Uterus (tissue), 4 donors: Measurements from ENCODE around the gene SRBD1. TPM values are rescaled to one million over a fixed set of nuclear protein-coding genes. Genes with fewer than 3 reads are reported as not detected.

Source experiments
- DNase-seq, 2 donors: peaks; one replicate each; pipeline ENCODE4 v3.0.0-alpha.2; 2019 to 2020
- H3K27ac ChIP-seq, 2 donors: fragments of 200-600 bp; sonication (generic); 1 replicate in 1 of 2; 2 replicates in 1 of 2; pipeline ENCODE4 v1.5.1; 2016 to 2018
- H3K27me3 ChIP-seq, 2 donors: fragments of 200-600 bp; sonication (generic); one replicate each; pipeline ENCODE4 v1.5.1; 2018 to 2019; ENCODE audit warnings: control low read depth in 1 of 2
- H3K36me3 ChIP-seq, 2 donors: fragments of 200-600 bp; sonication (generic); one replicate each; pipeline ENCODE4 v1.5.1; 2019; ENCODE audit warnings: control low read depth in 1 of 2
- H3K4me1 ChIP-seq, 2 donors: fragments of 200-600 bp; sonication (generic); one replicate each; pipeline ENCODE4 v1.5.1; 2018 to 2019; ENCODE audit warnings: control low read depth in 1 of 2
- H3K4me3 ChIP-seq, 2 donors: fragments of 200-600 bp; sonication (generic); 1 replicate in 1 of 2; 2 replicates in 1 of 2; pipeline ENCODE4 v1.5.1; 2018 to 2019; ENCODE audit warnings: mild to moderate bottlenecking in 1 of 2
- H3K9me3 ChIP-seq, 2 donors: fragments of 200-600 bp; sonication (generic); one replicate each; pipeline ENCODE4 v1.5.1; 2019; ENCODE audit warnings: control low read depth in 1 of 2
- CTCF ChIP-seq, 4 experiments: fragments of 200-600 bp in 2 of 4; fragments of 450-650 bp in 2 of 4; sonication (generic) in 2 of 4; IDR thresholded peaks; one replicate each; pipeline ENCODE4 v1.5.1; 2016 to 2019; ENCODE audit warnings: antibody characterized with exemption in 4 of 4, mild to moderate bottlenecking in 2 of 4, moderate library complexity in 1 of 4
- POLR2A ChIP-seq, 2 donors: fragments of 450-650 bp; IDR thresholded peaks; one replicate each; pipeline ENCODE4 v1.6.1; 2016; ENCODE audit warnings: antibody characterized with exemption in 2 of 2, mild to moderate bottlenecking in 1 of 2, moderate library complexity in 1 of 2
- intact Hi-C: fragments of 100-400 bp; cut with DNase I; formaldehyde crosslinking; loops from one replicate; pipeline ENCODE4 v1.15.1; 2023; ENCODE audit warnings: low total_unique reads
- total RNA-seq, 4 donors: library from RNA; depleted of rRNA in 3 of 4; stranded (reverse); fragments of >200 nt in 3 of 4; gene quantifications; one replicate each; pipeline versions ENCODE4 v1.1.0 to v1.2.4, GENCODE V29; 2014 to 2023
- donor health status: DM: yes; HTN: yes; CAD: no.

The SRBD1 gene
- total RNA-seq, 4 donors from 2014 or later: 13.1 to 65.8 (median 34.0) TPM

GRCh38 chr2:45551862-45552261 lies 59.2 kb downstream of the SRBD1 start:
- intact Hi-C loops: no loop called here
- Histone ChIP-seq H3K4me3 (no peak overlapping the region), H3K9me3 (no peaks in the 10 kb centered on the region), H3K27me3 (peaks cover 0 to 2% of the 10 kb centered on the region in 2 donors), H3K36me3 (no peaks in the 10 kb centered on the region), H3K27ac (no peak overlapping the region), H3K4me1 (no peaks in the 10 kb centered on the region)
- TF ChIP-seq CTCF (IDR thresholded peaks at IDR 0.05): no peak
- no peak for TF ChIP-seq POLR2A (IDR thresholded peaks at IDR 0.05)
- no peak for DNase-seq

GRCh38 chr2:45545943-45546342 lies 65.1 kb downstream of the SRBD1 start:
- TF ChIP-seq POLR2A (IDR thresholded peaks at IDR 0.05) (no peak), CTCF (IDR thresholded peaks at IDR 0.05) (no peak)
- H3K9me3 ChIP-seq: no peaks in the 10 kb centered on the region

GRCh38 chr2:45543257-45543656 lies 67.8 kb downstream of the SRBD1 start:
- Histone ChIP-seq H3K36me3 (no peaks in the 10 kb centered on the region), H3K9me3 (no peaks in the 10 kb centered on the region), H3K27ac (no peak overlapping the region), H3K27me3 (peaks cover 0 to 2% of the 10 kb centered on the region in 2 donors), H3K4me3 (no peak overlapping the region), H3K4me1 (no peaks in the 10 kb centered on the region)
- TF ChIP-seq POLR2A (IDR thresholded peaks at IDR 0.05): no peak
- TF ChIP-seq CTCF (IDR thresholded peaks at IDR 0.05): no peak
- intact Hi-C loops: no loop called here
- no peak for DNase-seq

More at GRCh38 chr2:45545943-45546342, 65.1 kb downstream of the SRBD1 start:
- Histone ChIP-seq H3K4me1 (no peaks in the 10 kb centered on the region), H3K4me3 (no peak overlapping the region), H3K27ac (no peak overlapping the region), H3K27me3 (peaks cover 0 to 2% of the 10 kb centered on the region in 2 donors), H3K36me3 (no peaks in the 10 kb centered on the region)
- intact Hi-C loops: no loop called here
- DNase-seq: no peak

GRCh38 chr2:45542013-45542412 lies 69.1 kb downstream of the SRBD1 start:
- Histone ChIP-seq H3K9me3 (no peaks in the 10 kb centered on the region), H3K4me3 (no peak overlapping the region), H3K4me1 (no peaks in the 10 kb centered on the region), H3K27ac (no peak overlapping the region), H3K36me3 (no peaks in the 10 kb centered on the region), H3K27me3 (no peaks in the 10 kb centered on the region)
- no peak for DNase-seq
- intact Hi-C loops: no loop called here
- TF ChIP-seq CTCF (IDR thresholded peaks at IDR 0.05): no peak

GRCh38 chr2:45541450-45541849 lies 69.6 kb downstream of the SRBD1 start:
- no peaks in the 10 kb centered on the region for H3K36me3 ChIP-seq
- no peaks in the 10 kb centered on the region for H3K9me3 ChIP-seq
- no peak overlapping the region for H3K27ac ChIP-seq
- intact Hi-C loops: no loop called here
- no peaks in the 10 kb centered on the region for H3K4me1 ChIP-seq
- no peaks in the 10 kb centered on the region for H3K27me3 ChIP-seq
- no peak for DNase-seq
- no peak overlapping the region for H3K4me3 ChIP-seq
- TF ChIP-seq CTCF (IDR thresholded peaks at IDR 0.05) (no peak), POLR2A (IDR thresholded peaks at IDR 0.05) (no peak)
